GM19468 (cell line): ENCODE results near the gene TRANK1.
"Not testable (repeated sequence)": the region's sequence is repeated elsewhere in the genome, so short reads cannot be mapped to it uniquely, and the experiment has no call there.

ENCODE experiments used
- ATAC-seq: cut with Tn5 transposase; IDR thresholded peaks from one replicate; pipeline ENCODE4 v1.9.1; 2021; ENCODE audit warnings: mild to moderate bottlenecking, moderate library complexity, moderate number of reproducible peaks; ENCODE audit not compliant: unreplicated experiment; ENCODE audit errors: extremely low read depth

The TRANK1 gene

DNA sequence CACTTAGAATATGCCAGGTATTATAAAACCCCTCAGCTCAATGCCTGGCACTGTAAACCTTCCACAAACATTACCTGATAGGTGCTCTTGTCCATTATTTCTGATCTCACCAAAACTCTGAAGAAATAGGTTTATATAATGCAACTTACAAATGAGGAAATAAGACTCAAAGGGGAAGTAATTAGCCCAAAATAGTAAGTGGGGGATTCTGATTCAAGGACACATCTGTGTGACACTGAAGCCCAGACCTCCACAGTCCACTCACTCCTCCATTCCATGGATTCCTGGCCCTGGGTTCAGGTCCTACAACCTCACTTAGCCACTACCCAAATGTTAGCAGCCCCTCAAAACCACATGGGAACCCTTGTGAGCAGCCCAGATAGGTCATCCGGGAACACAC, 49.9 kb downstream of the TRANK1 start:
- no peak for ATAC-seq

DNA sequence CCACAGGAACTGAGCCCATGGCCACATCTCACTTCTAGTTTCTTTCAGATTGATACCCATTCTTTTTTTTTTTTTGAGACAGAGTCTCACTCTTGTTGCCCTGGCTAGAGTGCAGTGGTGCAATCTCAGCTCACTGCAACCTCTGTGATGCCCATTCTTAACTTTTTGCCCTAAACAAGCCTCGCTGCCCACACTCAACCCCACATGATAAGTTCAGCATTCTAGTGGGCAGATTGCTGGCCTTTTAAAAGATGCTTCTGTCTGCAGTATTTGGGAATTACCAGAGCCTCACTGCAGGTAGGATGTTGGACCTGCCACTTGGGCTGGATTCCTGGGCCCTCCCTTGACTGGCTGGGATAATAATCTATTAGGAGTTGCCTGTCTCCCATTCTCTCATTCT, 51.0 kb downstream of the TRANK1 start:
- no peak for ATAC-seq

DNA sequence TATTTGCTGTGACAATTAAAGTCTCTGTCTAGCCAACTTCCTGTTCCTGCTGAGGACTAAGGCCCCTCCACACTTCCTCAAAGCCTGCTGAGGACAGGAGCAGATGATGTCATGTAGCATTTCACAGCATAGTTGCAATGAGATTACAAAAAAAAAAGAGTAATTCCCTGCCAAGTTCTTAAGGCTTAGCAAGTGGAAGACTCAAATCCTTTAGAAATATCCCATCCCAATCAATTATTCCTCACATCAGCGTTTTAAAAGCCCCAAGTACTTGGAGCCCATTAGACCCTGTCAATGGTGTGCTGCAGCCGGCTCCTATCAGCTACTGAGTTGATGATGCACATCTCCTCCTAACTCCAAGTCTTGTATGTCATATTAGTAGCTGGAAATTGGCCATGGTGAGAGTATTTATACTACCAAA, 51.7 kb downstream of the TRANK1 start:
- no peak for ATAC-seq

DNA sequence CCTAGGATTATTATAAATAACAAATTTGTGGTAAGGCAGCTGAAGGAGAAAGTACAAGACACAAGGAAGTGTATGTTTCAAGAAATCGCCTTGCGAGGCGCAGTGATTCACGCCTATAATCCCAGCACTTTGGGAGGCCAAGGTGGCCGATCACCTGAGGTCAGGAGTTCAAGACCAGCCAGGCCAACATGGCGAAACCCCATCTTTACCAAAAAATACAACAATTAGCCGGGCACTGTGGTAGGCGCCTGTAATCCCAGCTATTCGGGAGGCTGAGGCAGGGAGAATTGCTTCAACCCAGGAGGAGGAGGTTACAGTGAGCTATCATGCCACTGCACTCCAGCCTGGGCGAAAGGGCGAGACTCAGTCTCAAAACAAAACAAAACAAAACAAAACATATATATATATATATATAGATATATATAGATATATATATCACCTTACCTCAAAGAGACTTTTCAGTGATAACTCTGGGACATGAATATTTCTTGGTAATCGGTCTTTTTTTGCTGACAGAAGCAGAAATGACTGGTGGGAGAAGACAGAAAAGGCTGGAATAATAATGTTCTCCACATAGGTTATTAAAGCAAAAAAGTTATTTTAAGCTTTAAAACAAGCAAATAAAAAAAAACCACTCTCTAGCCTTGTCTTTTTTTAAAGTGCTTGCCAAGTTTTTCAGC, 52.3 kb downstream of the TRANK1 start:
- no peak for ATAC-seq

DNA sequence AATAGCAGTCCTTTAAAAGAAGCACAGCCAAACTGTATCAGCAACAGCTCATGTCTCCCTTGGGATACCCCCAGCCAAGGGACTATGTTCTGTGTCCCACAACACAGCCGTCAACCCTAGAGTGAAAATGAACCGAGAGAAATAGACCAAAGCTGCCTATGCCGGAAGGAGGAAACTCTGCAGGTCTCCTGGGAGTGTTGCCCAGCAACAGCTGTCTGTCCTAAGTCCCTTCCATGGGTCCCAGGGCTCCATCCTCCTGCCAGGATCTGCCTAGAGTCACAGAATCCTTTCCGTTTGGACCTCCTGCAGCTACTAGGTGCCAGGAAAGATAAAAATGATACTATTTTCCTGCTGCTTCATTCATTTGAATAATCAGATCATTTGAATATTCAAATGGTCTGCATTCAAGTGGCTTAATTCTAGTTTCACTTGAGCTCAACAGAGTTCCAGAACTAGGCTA, 53.1 kb downstream of the TRANK1 start:
- ATAC-seq, result peak; percentile 69

DNA sequence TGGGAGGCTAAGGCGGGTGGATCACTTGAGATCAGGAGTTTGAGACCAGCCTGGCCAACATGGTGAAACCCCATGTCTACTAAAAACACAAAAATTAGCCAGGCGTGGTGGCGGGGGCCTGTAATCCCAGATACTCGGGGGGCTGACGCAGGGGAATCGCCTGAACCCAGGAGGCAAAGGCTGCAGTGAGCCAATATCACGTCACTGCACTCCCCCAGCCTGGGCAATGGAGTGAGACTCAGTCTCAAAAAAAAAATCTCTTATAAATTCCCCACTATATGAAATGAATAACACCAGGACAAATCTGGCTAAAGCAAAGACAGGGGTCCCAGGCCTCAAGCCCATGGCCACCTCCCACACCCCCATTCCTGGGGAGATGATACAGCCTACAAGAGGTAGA, 53.8 kb downstream of the TRANK1 start:
- ATAC-seq, result not testable (repeated sequence)

DNA sequence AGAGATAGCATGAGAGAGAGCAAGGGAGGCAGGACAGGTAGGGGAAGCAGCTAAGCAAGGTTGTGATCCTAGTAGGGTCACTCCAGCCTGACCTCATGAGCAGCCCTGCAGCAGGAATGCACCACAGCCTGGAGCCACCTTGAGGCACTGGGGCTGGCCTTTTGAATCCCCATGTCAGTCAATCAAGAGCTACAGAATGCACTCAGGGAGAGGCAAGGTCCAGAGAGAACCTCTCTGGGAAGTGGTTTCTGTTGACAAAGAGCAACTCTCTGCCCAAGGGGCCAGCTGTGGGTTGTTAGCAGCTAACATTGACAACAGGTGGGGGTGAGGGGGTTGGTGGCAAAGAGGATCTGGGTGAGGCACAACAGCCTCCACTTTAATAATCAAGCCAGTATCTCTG, 54.6 kb downstream of the TRANK1 start:
- no peak for ATAC-seq

DNA sequence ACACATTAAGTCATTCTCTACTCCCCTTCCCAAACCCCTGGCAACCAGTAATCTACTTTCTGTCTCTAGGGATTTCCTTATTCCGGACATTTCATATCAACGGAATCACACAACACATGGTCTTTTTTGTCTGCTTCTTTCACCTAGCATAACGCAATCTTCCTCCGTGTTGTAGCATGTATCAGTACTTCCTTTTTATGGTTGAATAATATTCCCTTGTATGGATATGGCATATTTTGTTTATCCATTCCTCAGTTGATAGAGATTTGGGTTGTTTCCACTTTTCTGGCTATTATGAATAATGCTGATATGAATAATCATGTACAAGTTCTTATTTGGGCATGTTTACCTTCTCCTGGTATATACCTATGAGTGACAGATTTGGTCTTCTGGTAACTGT, 63.1 kb downstream of the TRANK1 start:
- no peak for ATAC-seq

DNA sequence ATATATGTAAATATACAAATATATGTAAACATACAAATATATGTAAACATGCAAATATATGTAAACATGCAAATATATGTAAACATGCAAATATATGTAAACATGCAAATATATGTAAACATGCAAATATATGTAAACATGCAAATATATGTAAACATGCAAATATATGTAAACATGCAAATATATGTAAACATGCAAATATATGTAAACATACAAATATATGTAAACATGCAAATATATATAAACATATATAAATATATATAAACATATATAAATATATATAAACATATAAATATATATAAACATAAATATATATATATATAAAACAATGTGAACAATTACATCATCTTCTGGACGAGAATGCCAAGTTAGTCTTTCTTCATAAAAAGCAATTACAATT, 65.0 kb downstream of the TRANK1 start:
- ATAC-seq, result not testable (repeated sequence)

DNA sequence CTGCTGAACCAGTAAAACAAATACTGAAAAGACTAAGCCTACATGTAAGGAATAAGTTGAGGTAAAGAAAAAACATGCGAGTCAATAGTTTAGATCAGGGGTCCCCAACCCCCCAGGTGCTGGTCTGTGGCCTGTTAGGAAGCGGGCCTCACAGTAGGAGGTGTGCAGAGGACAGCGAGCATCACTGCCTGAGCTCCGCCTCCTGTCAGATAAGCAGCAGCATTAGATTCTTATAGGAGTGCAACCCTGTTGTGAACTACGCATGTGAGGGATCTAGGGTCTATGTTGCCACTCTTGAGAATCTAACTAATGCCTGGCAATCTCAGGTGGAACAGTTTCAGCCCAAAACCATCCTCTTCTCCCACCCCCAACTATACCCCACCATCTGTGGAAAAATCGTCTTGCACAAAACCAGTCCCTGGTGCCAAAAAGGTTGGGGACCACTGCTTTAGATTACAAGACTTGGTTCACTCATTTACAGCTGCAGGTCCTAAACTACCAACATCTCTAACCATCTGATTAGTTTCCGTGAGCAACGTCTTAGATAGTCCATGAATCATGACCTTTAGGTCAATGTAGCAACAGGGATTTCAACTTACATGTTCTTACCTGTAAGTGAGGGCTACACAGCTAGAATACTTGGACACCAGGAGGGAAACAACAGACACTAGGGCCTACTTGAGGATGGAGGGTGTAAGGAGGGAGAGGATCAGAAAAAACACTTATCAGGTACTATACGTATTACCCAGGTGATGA, 66.7 kb downstream of the TRANK1 start:
- ATAC-seq, result no peak

DNA sequence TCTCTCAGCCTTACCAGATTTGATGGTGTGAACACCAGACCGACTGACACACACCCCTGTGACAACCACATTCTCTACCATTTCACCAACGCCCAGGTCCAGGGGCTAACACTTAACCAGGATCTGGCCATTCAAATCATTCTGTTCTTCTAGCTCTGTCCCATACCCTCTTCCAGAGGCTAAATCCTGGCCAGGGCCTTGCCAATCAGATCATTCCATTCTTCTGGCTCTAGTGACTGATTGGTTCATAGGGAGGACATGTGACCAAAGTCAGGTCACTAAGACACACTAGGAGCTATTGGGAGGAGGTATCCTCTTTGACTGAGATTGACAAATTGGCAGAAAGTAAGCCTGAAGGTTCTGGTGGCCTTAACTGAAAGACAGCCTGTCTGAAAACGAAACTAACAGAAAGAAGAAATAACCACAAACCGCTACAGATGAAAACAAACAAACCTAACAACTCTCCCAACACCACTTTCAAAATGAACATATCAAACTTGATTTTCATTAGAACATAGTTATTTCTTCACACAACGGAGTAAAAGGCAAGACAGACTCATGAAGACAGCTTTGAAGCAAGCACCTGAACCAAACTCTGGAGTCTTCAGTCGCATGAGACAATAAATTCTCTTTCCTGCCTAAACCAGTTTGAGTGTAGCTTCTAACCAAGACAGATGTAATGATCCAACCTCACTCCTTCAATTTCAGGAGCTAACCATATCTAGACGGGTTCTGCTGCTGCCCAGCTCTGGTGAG, 68.5 kb downstream of the TRANK1 start:
- ATAC-seq, result peak; percentile 100

DNA sequence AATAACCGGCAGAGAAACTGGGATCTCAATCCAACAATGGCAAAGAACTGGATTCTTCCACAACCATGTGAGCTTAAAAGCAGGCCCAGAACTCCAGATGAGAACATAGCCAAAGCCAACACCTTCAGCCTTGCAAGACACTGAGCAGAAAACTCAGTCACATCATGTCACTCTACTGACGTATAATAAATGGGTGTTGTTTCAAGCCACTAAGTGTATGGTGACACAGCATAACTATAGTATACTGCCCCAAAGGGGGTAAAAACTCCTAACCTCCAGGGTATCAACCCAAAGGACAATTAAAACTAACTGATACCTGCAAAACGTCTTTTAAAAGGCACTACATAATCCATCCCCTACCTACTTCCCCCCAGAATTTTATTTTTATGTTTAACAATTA, 69.5 kb downstream of the TRANK1 start:
- ATAC-seq, result no peak

DNA sequence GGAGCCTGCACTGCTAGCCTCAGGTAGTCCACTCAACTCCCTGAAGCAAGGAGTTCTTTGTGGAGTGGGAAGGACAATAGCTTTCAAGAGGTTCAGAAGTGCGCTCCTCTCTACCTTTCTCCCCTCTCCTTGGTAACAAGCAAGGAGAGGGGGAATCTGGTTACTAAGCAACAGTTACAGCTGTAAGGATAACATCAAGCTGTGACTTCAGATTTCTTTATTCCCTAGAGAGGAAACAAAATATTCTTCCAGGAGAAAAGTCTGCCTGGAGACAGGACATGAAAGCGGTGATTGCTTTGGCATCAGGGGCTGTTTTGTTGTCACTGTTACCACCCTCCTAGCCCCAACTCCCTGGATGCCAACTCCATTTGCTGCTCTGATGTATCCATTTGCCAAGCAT, 70.4 kb downstream of the TRANK1 start:
- ATAC-seq, result no peak

DNA sequence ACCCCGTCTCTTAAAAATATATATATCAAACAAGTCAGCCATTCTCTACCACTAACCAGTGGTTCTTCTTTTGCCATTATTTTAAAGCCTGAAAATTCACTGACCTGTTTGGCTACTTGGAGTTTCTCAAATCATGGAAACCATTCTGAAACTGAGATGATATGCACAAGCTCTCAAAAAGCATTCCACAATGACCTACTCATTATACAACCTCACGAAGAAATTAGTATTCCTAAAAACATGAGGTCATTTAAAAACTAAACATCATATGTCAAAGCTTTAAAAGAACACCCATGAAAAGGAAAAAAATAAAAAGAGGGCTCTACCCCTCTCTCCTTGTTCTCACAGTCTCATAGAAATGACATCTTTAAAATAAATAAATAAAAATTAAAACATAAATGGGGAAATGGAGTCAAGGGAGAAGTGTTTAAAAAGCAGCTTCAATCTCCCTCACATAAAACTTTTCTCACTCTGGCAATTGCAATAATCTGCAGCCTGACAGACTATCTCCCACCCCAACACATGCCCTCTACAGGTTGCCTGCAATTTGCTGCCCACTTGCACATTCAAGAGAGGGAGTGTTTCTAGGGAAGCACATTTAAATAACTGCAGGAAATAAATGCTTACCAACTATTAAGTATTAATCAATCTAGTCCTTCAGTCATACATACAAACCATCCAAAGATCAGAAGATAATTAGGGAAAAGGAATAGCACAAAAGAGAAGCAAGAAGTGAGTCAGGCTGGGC, 73.3 kb downstream of the TRANK1 start:
- no peak for ATAC-seq

DNA sequence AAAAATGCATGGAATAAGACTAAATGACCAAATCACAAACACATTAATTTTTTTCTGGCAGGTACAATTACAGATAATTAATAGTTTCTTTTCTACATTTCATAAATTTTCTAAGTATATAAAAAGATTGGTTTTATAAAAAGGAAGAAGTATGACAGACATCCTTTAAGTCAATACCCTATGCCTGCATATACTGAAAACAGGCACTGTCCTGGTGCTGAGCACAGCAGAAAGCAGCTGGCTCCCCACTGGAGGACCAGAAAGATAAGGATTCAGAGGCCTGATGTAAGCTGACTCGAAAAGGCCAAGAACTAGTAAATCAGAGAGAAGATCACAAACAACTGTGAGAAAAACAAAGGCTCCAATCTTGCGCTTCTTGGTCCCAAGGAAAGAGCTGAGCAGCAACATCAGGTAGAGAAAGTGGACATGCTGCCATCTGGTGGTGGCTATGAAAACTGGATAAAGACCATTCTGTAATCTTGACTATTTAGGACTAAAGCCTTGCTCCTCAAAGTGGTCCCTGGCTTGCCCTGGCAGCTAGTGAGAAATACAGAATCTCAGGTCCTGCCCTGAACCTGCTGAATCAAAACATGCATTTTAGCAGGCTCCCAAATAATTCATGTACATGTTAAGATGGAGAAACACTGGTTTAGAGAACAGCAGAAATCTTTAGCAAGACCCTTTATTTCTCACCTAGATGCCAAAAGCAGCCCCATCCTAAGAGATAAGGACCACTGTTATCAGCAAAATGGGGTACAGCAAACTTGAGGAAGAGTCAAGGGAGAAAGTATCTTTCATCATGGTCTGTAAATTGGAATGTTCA, 76.0 kb downstream of the TRANK1 start:
- peak; percentile 85 for ATAC-seq

DNA sequence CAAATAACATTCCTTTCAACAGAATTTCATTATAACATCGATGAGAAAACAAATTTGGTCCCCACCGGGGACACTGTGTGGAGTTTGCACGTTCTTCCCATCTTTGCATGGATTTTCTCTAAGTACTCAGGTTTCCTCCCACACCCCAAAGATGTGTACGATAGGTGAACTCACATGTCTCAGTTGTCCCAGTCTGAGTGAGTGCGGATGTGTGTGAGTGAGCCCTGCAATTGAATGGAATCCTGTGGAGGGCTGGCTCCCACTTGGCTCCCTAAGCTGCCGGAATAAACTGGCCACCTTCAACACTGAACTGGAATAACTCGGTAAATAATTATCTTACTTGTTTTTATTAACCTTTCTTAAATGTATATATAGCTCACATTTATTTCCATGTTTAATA, 77.0 kb downstream of the TRANK1 start:
- ATAC-seq, result no peak

DNA sequence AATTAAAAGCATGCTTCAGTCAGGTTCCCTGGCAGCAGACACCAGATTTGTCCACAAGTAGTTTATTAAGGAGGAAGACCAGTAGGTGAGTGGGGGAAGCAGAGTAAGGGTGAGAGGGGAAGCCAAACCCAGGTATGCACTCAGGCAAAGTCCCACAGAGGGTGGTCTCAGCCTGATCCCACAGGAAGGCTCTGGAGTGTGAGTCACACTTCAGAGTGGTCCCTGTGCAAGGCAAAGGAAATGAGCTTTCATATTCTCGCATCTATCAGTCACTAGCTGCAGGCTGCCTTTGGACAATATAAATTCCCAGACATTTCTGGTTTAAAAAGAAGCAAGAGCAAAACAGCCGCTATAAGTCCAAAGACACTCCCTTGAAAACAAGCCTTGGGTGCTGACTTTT, 78.5 kb downstream of the TRANK1 start:
- ATAC-seq, result no peak

DNA sequence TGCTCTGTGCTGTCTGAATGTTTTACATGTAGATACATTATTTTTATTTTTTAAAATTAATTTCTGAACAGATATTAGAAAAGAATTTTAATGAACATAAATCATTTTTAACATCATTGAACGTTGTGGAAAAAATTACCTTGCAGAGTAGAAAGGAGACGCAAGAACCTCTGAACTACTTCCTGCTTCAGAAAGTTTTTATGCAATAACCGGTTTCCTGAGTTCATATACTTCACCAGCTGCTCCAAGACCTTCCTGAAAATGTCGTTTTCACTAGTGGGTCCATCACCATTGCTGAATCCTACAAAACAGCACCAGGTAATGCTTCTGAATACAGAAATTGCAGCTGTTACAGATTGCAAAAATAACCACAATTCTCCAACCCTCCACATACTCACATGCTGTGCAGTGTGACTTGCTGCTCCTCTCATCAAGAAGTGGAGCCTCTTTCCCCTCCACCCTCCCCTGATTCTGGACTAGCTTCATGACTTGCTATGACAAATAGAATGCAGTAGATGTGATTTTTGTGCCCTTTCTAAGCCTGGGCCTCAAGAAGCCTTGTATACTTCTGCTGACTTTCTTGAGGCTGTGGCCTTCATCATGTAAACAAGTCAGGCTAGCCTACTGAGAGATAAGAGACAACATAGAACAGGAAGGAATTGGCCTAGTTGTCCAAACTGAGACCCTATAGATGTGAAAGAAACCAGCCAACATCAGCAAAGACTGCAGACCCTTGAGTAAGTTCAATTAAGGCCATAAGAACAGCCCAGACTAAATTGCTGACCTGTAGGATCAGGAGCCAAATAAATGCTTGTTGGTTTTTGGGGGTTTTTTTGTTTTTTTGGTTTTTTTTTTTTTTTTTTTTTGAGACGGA, 80.4 kb downstream of the TRANK1 start:
- no peak for ATAC-seq
